PC-9 (cell line): ENCODE results near the gene VPS37B. TPM values are rescaled to one million over a fixed set of nuclear protein-coding genes. Genes with fewer than 3 reads are reported as not detected.

ENCODE experiments used
- BruUV-seq: library from RNA; stranded (reverse); fragments of 400-500 nt; replicated peaks from 2 replicates; lab custom pipeline; 2021; lab: Mats Ljungman, UMichigan
- CTCF ChIA-PET: fragments of 300-600 bp; sonication (Branson Sonifier 250); formaldehyde crosslinking; loops from one replicate; lab custom pipeline; 2022; ENCODE audit warnings: antibody characterized with exemption; lab: Charles Lee
- POLR2A ChIA-PET: fragments of 300-600 bp; sonication (Branson Sonifier 250); formaldehyde crosslinking; loops from one replicate; lab custom pipeline; 2022; ENCODE audit warnings: antibody characterized with exemption; ENCODE audit not compliant: unreplicated experiment; lab: Charles Lee
- DNase-seq, 2 experiments: peaks; one replicate each; pipeline versions ENCODE4 v3.0.0 to v3.0.0-alpha.2; 2015 to 2022; ENCODE audit warnings: mixed read lengths in 1 of 2
- H2AFZ ChIP-seq: fragments of 200-600 bp; sonication (generic); 2 replicates; pipeline ENCODE4 v1.8.1; 2017; ENCODE audit warnings: antibody characterized with exemption
- H3F3A ChIP-seq: fragments of 200-600 bp; sonication (generic); 2 replicates; pipeline ENCODE4 v1.8.1; 2017; ENCODE audit warnings: antibody characterized with exemption, mild to moderate bottlenecking, low read depth; ENCODE audit not compliant: insufficient read depth
- H3K27ac ChIP-seq: fragments of 200-600 bp; sonication (generic); 2 replicates; pipeline ENCODE4 v1.6.1; 2016; ENCODE audit warnings: mixed run types
- H3K27me3 ChIP-seq: fragments of 200-600 bp; sonication (generic); 2 replicates; pipeline ENCODE4 v1.6.1; 2016; ENCODE audit warnings: low read depth, mixed run types; ENCODE audit not compliant: insufficient read depth
- H3K36me3 ChIP-seq: fragments of 200-600 bp; sonication (generic); 2 replicates; pipeline ENCODE4 v1.6.1; 2016; ENCODE audit warnings: low read depth, mixed run types
- H3K4me1 ChIP-seq: fragments of 200-600 bp; sonication (generic); replicated peaks from 2 replicates; pipeline ENCODE4 v1.6.1; 2016; ENCODE audit warnings: mixed run types; ENCODE audit not compliant: insufficient read depth
- H3K4me2 ChIP-seq: fragments of 200-600 bp; sonication (generic); 2 replicates; pipeline ENCODE4 v1.6.1; 2017; ENCODE audit warnings: mixed run types
- H3K4me3 ChIP-seq: fragments of 200-600 bp; sonication (generic); 2 replicates; pipeline ENCODE4 v1.6.1; 2016; ENCODE audit warnings: mixed run types
- H3K79me2 ChIP-seq: fragments of 200-600 bp; sonication (generic); 2 replicates; pipeline ENCODE4 v1.6.1; 2017; ENCODE audit warnings: low read depth, mixed run types
- H3K9me2 ChIP-seq: fragments of 200-600 bp; sonication (generic); 2 replicates; pipeline ENCODE4 v1.8.1; 2017; ENCODE audit warnings: mild to moderate bottlenecking; ENCODE audit not compliant: insufficient read depth
- H3K9me3 ChIP-seq: fragments of 200-600 bp; sonication (generic); 2 replicates; pipeline ENCODE4 v1.8.1; 2016; ENCODE audit warnings: low read depth; ENCODE audit not compliant: insufficient read depth
- H4K20me1 ChIP-seq: fragments of 200-600 bp; sonication (generic); 2 replicates; pipeline ENCODE4 v1.8.1; 2017; ENCODE audit not compliant: insufficient read depth
- EZH2 ChIP-seq: fragments of 200-600 bp; sonication (generic); IDR thresholded peaks from 2 replicates; pipeline ENCODE4 v1.8.0; 2017; ENCODE audit warnings: antibody characterized with exemption, low read depth
- intact Hi-C: fragments of 100-400 bp; cut with micrococcal nuclease; formaldehyde crosslinking; loops from one replicate; pipeline ENCODE4 v1.10.0; 2022; ENCODE audit not compliant: unreplicated experiment
- total RNA-seq: library from RNA; stranded (reverse); gene quantifications from 2 replicates; pipeline ENCODE4 v1.2.3, GENCODE V29; 2021
- TF ChIP-seq, protein P1 (sequence below): fragments of 200-600 bp; sonication (generic); conservative IDR thresholded peaks from 2 replicates; pipeline ENCODE4 v1.6.1; 2017; ENCODE audit warnings: mixed run types, antibody characterized with exemption, mild to moderate bottlenecking, moderate library complexity

VPS37B gene
- total RNA-seq, 1 experiment from 2014 or later: 51.4 TPM

DNA sequence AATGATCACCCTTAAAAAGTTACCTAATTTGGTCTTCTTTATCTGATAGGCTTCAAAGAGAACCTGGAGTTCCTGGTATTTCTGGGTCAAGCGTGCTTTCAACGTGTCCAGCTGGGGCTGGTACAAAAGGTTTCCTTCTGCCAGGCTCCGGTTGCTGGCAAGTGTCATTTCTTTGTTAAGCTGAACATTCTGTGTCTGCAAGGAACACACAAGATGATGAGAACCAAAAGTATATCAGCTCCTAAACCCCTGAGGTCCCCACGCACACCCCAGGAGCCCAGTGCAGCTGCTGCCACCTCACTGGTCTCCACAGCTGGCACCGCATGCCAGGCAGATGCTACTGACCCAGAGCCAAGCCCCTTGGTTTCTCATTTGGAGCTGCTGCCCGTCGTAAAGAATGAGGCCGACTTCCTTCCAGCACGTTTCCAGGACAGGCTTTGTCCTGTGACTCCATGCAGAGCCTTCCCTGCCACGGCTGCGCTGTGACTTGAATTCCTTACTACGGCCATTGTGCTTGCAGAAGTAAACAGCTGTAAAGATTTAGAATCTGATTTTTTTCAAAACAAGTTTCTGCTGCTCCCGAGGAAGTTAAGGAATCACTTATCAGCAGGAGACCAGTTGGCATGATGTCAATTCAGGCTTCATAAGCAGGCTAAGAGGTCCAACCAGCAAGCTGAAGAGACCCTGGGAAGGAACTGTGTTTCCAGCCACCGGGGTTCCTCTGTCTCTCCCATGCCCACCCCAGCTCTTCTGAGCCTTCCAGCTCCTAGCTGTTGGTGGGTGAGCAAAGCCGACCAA, 24.9 kb downstream of the VPS37B start:
- Histone ChIP-seq H3K27ac (no peak overlapping the region), H2AFZ (no peak overlapping the region), H3F3A (peaks cover 31% of the 10 kb centered on the region; the same call in 1 of the 2 replicates), H4K20me1 (peaks cover 49% of the 10 kb centered on the region), H3K9me3 (no peaks in the 10 kb centered on the region), H3K4me2 (no peak overlapping the region), H3K4me3 (no peak overlapping the region), H3K4me1 (no peaks in the 10 kb centered on the region), H3K27me3 (no peaks in the 10 kb centered on the region), H3K36me3 (peaks cover 15% of the 10 kb centered on the region; the same call in 1 of the 2 replicates), H3K9me2 (no peaks in the 10 kb centered on the region), H3K79me2 (peaks cover 54% of the 10 kb centered on the region)
- no peak for DNase-seq
- intact Hi-C loops: no loop called here
- TF ChIP-seq, protein P1, sequence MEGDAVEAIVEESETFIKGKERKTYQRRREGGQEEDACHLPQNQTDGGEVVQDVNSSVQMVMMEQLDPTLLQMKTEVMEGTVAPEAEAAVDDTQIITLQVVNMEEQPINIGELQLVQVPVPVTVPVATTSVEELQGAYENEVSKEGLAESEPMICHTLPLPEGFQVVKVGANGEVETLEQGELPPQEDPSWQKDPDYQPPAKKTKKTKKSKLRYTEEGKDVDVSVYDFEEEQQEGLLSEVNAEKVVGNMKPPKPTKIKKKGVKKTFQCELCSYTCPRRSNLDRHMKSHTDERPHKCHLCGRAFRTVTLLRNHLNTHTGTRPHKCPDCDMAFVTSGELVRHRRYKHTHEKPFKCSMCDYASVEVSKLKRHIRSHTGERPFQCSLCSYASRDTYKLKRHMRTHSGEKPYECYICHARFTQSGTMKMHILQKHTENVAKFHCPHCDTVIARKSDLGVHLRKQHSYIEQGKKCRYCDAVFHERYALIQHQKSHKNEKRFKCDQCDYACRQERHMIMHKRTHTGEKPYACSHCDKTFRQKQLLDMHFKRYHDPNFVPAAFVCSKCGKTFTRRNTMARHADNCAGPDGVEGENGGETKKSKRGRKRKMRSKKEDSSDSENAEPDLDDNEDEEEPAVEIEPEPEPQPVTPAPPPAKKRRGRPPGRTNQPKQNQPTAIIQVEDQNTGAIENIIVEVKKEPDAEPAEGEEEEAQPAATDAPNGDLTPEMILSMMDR: no peak
- TF ChIP-seq EZH2: no peak
- no TSS peak for BruUV-seq
- CTCF ChIA-PET: interaction anchor here (1.2 kb wide), 1 partner anchor 19 kb away, joined by 4 read pairs; no protein-coding TSS in a partner anchor
- POLR2A ChIA-PET: no interaction called here

DNA sequence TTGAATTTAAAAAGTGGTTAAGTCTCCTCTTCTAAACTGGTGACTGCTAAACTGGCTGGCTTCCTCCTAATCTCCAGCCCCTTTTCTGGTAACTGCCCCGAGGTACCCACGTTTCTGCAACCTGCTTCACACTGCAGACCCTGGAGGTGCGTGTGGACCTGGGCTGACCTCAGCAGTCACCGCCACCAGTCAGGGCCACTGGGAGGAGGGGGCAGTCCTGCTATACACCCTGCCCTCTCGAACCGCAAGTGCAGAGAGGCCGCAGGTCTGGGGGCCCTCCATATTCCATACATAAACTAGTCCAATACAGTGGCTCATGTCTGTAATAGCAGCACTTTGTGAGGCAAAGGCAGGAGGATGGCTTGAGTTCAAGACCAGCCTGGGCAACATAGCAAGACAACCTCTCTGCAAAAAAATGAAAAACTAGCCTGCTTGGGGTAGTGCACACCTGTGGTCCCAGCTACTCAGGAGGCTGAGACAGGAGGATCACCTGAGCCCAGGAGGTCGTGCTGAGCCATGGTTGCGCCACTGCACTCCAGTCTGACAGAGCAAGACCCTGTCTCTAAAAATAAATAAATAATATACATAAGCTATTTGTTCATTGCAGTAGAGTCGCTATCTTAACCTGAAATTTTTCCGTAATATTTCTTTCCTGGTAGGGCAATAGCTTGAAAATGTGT, 25.6 kb downstream of the VPS37B start:
- Histone ChIP-seq H2AFZ (no peak overlapping the region), H3K4me3 (no peak overlapping the region), H4K20me1 (peaks cover 45% of the 10 kb centered on the region), H3K4me2 (no peak overlapping the region), H3K27me3 (no peaks in the 10 kb centered on the region), H3K36me3 (peaks cover 15% of the 10 kb centered on the region; the same call in 1 of the 2 replicates), H3K27ac (no peak overlapping the region), H3K79me2 (peaks cover 46% of the 10 kb centered on the region), H3K9me2 (no peaks in the 10 kb centered on the region), H3F3A (peaks cover 31% of the 10 kb centered on the region; the same call in 1 of the 2 replicates), H3K4me1 (no peaks in the 10 kb centered on the region), H3K9me3 (no peaks in the 10 kb centered on the region)
- intact Hi-C loops: no loop called here
- DNase-seq: no peak
- ChIA-PET POLR2A (no interaction called here), CTCF (interaction anchor here (0.6 kb wide), 1 partner anchor 1927 kb away, joined by 3 read pairs; no protein-coding TSS in a partner anchor)
- BruUV-seq: no TSS peak
- no peak for TF ChIP-seq EZH2
- TF ChIP-seq, protein P1: no peak

- H3K36me3 ChIP-seq: peaks cover 15% of the 10 kb centered on the region; the same call in 1 of the 2 replicates
- H3K9me2 ChIP-seq: no peaks in the 10 kb centered on the region
- peaks cover 42% of the 10 kb centered on the region for H4K20me1 ChIP-seq
- ChIA-PET CTCF (interaction anchor here (0.7 kb wide), 1 partner anchor 51 kb away, joined by 13 read pairs; no protein-coding TSS in a partner anchor), POLR2A (no interaction called here)
- H3K27ac ChIP-seq: no peak overlapping the region
- no peaks in the 10 kb centered on the region for H3K4me1 ChIP-seq
- no peaks in the 10 kb centered on the region for H3K27me3 ChIP-seq
- no peak overlapping the region for H2AFZ ChIP-seq
- intact Hi-C loops: no loop called here
- peaks cover 37% of the 10 kb centered on the region for H3K79me2 ChIP-seq
- no peaks in the 10 kb centered on the region for H3K9me3 ChIP-seq
- H3F3A ChIP-seq: peaks cover 38% of the 10 kb centered on the region; the same call in 1 of the 2 replicates
- no peak for DNase-seq
- no TSS peak for BruUV-seq
- TF ChIP-seq EZH2: no peak
- TF ChIP-seq, protein P1: no peak
- H3K4me2 ChIP-seq: no peak overlapping the region
- H3K4me3 ChIP-seq: no peak overlapping the region
Measured at GRCh38 chr12:122869207-122869973, 26.5 kb downstream of the VPS37B start.
